Hypothalamus (tissue), 51 donors: ENCODE results near the gene PDPN.
"Not testable (repeated sequence)": the region's sequence is repeated elsewhere in the genome, so short reads cannot be mapped to it uniquely, and the experiment has no call there.

Experiments used
- DNase-seq, 51 donors: peaks; one replicate each; lab custom pipeline; 2025; lab: John Stamatoyannopoulos, UW

The PDPN gene

GRCh38 chr1:13583595-13583965 lies at the start of gene PDPN:
TSS of gene PDPN (plus strand) at chr1:13583832. CDS start at chr1:13584034, 202 bp downstream.
- DNase-seq: peak in 15 of 51 donors; percentile 5 to 49 (median 27)

- no peak for DNase-seq
Measured at GRCh38 chr1:13535227-13535626, 48.4 kb upstream of the PDPN start.

- DNase-seq: no peak
Measured at GRCh38 chr1:13536571-13536970, 47.1 kb upstream of the PDPN start.

- DNase-seq: no peak
Measured at GRCh38 chr1:13538832-13539231, 44.8 kb upstream of the PDPN start.

- DNase-seq: no peak
Measured at GRCh38 chr1:13539683-13540082, 43.9 kb upstream of the PDPN start.

- DNase-seq: peak in 29 of 51 donors; percentile 1 to 74 (median 36)
Measured at GRCh38 chr1:13540866-13541265, 42.8 kb upstream of the PDPN start.

- DNase-seq: no peak
Measured at GRCh38 chr1:13541435-13542215, 42.0 kb upstream of the PDPN start.

- peak in 42 of 51 donors; percentile 2 to 72 (median 46) for DNase-seq
Measured at GRCh38 chr1:13543451-13544220, 40.0 kb upstream of the PDPN start.

- peak in 4 of 51 donors; percentile 6 to 47 (median 20) for DNase-seq
Measured at GRCh38 chr1:13544221-13544556, 39.4 kb upstream of the PDPN start.

GRCh38 chr1:13546791-13547190 lies 36.8 kb upstream of the PDPN start:
- DNase-seq: no peak

GRCh38 chr1:13548281-13548680 lies 35.4 kb upstream of the PDPN start:
- DNase-seq: no peak

GRCh38 chr1:13549021-13549420 lies 34.6 kb upstream of the PDPN start:
- no peak for DNase-seq

- peak in 39 of 51 donors; percentile 3 to 78 (median 38) for DNase-seq
Measured at GRCh38 chr1:13549521-13549920, 34.1 kb upstream of the PDPN start.

- DNase-seq: no peak
Measured at GRCh38 chr1:13550663-13551062, 33.0 kb upstream of the PDPN start.

- DNase-seq: no peak
Measured at GRCh38 chr1:13554798-13555197, 28.8 kb upstream of the PDPN start.

GRCh38 chr1:13556224-13556764 lies 27.3 kb upstream of the PDPN start:
- DNase-seq: no peak

- DNase-seq: no peak
Measured at GRCh38 chr1:13560541-13560940, 23.1 kb upstream of the PDPN start.

- DNase-seq: not testable (repeated sequence)
Measured at GRCh38 chr1:13562981-13563380, 20.7 kb upstream of the PDPN start.

- no peak for DNase-seq
Measured at GRCh38 chr1:13564073-13564472, 19.6 kb upstream of the PDPN start.

GRCh38 chr1:13570435-13570834 lies 13.2 kb upstream of the PDPN start:
- DNase-seq: not testable (repeated sequence)

GRCh38 chr1:13570924-13571323 lies 12.7 kb upstream of the PDPN start:
- DNase-seq: no peak

- no peak for DNase-seq
Measured at GRCh38 chr1:13573586-13573985, 10.0 kb upstream of the PDPN start.
